Activated CD4-positive, alpha-beta T cell treated with anti-CD3 and anti-CD28 coated beads, Interleukin-2, amount 10 ng/mL, durations not matched to agents 24 days and 14 days (primary cell): Measurements from ENCODE around the gene HS2ST1. TPM values are rescaled to one million over a fixed set of nuclear protein-coding genes. Genes with fewer than 3 reads are reported as not detected.
A peak's percentile ranks its signal among the peaks of the same experiment; 100 is the strongest.
"Not testable (repeated sequence)": the region's sequence is repeated elsewhere in the genome, so short reads cannot be mapped to it uniquely, and the experiment has no call there.

Experiments used
- DNase-seq: peaks from one replicate; pipeline ENCODE4 v3.0.0; 2022
- H3K27ac Mint-ChIP-seq: one replicate; pipeline ENCODE4 v1.8.0; 2022; ENCODE audit warnings: mild to moderate bottlenecking, mixed read lengths
- H3K27me3 Mint-ChIP-seq: one replicate; pipeline ENCODE4 v1.8.0; 2022; ENCODE audit warnings: mixed read lengths
- H3K36me3 Mint-ChIP-seq: one replicate; pipeline ENCODE4 v1.8.0; 2022; ENCODE audit warnings: low read depth, mild to moderate bottlenecking, mixed read lengths
- H3K4me1 Mint-ChIP-seq: one replicate; pipeline ENCODE4 v1.8.0; 2021; ENCODE audit warnings: mixed read lengths
- H3K4me3 Mint-ChIP-seq: one replicate; pipeline ENCODE4 v1.8.0; 2022; ENCODE audit warnings: mild to moderate bottlenecking, moderate library complexity, mixed read lengths
- H3K9me3 Mint-ChIP-seq: one replicate; pipeline ENCODE4 v1.8.0; 2021; ENCODE audit warnings: mixed read lengths
- intact Hi-C: fragments of 100-400 bp; cut with micrococcal nuclease; formaldehyde crosslinking; loops from one replicate; pipeline ENCODE4 v1.15.1; 2023
- total RNA-seq: library from RNA; stranded (reverse); gene quantifications from 2 replicates; pipeline ENCODE4 v1.2.3, GENCODE V29; 2022

The HS2ST1 gene
- total RNA-seq, 1 donor from 2014 or later, result 15.8 TPM

- no peak overlapping the region for H3K27ac Mint-ChIP-seq
- intact Hi-C loops, result no loop called here
- H3K4me1 Mint-ChIP-seq, result peaks cover 7% of the 10 kb centered on the region
- no peaks in the 10 kb centered on the region for H3K27me3 Mint-ChIP-seq
- no peak overlapping the region for H3K4me3 Mint-ChIP-seq
- peaks cover 5% of the 10 kb centered on the region for H3K36me3 Mint-ChIP-seq
- H3K9me3 Mint-ChIP-seq, result peaks cover 3% of the 10 kb centered on the region
- DNase-seq, result no peak
These were observed 139.0 kb downstream of the HS2ST1 start for GRCh38 chr1:87053446-87053845.

GRCh38 chr1:87056974-87057373 is 142.5 kb downstream of the HS2ST1 start:
- DNase-seq, result no peak
- H3K27me3 Mint-ChIP-seq, result no peaks in the 10 kb centered on the region
- intact Hi-C loops, result no loop called here
- peaks cover 2% of the 10 kb centered on the region for H3K36me3 Mint-ChIP-seq
- no peak overlapping the region for H3K27ac Mint-ChIP-seq
- peaks cover 8% of the 10 kb centered on the region for H3K4me1 Mint-ChIP-seq
- no peak overlapping the region for H3K4me3 Mint-ChIP-seq
- H3K9me3 Mint-ChIP-seq, result peaks cover 3% of the 10 kb centered on the region

GRCh38 chr1:87058343-87058649 is 143.9 kb downstream of the HS2ST1 start:
- H3K4me3 Mint-ChIP-seq, result no peak overlapping the region
- no peak for DNase-seq
- peaks cover 2% of the 10 kb centered on the region for H3K36me3 Mint-ChIP-seq
- intact Hi-C loops, result no loop called here
- peaks cover 10% of the 10 kb centered on the region for H3K4me1 Mint-ChIP-seq
- peaks cover 3% of the 10 kb centered on the region for H3K9me3 Mint-ChIP-seq
- no peaks in the 10 kb centered on the region for H3K27me3 Mint-ChIP-seq
- H3K27ac Mint-ChIP-seq, result no peak overlapping the region

GRCh38 chr1:87061742-87062156 is 147.3 kb downstream of the HS2ST1 start:
- no peaks in the 10 kb centered on the region for H3K36me3 Mint-ChIP-seq
- no peak for DNase-seq
- no peak overlapping the region for H3K27ac Mint-ChIP-seq
- H3K27me3 Mint-ChIP-seq, result no peaks in the 10 kb centered on the region
- H3K4me3 Mint-ChIP-seq, result no peak overlapping the region
- intact Hi-C loops, result loop anchor here (2.0 kb wide), 1 partner anchor 15 kb away; no protein-coding TSS in a partner anchor
- H3K4me1 Mint-ChIP-seq, result peaks cover 10% of the 10 kb centered on the region
- H3K9me3 Mint-ChIP-seq, result no peaks in the 10 kb centered on the region

GRCh38 chr1:87062687-87063086 is 148.3 kb downstream of the HS2ST1 start:
- H3K27me3 Mint-ChIP-seq, result no peaks in the 10 kb centered on the region

GRCh38 chr1:87064309-87064708 is 149.9 kb downstream of the HS2ST1 start:
- peaks cover 2% of the 10 kb centered on the region for H3K36me3 Mint-ChIP-seq
- no peak for DNase-seq
- H3K27ac Mint-ChIP-seq, result no peak overlapping the region
- H3K4me1 Mint-ChIP-seq, result peaks cover 5% of the 10 kb centered on the region
- intact Hi-C loops, result no loop called here
- peaks cover 7% of the 10 kb centered on the region for H3K9me3 Mint-ChIP-seq
- no peak overlapping the region for H3K4me3 Mint-ChIP-seq
- H3K27me3 Mint-ChIP-seq, result no peaks in the 10 kb centered on the region

More at GRCh38 chr1:87062687-87063086, 148.3 kb downstream of the HS2ST1 start:
- no peak overlapping the region for H3K27ac Mint-ChIP-seq
- DNase-seq, result no peak
- H3K4me3 Mint-ChIP-seq, result no peak overlapping the region
- H3K9me3 Mint-ChIP-seq, result peaks cover 7% of the 10 kb centered on the region
- intact Hi-C loops, result no loop called here
- H3K36me3 Mint-ChIP-seq, result no peaks in the 10 kb centered on the region
- H3K4me1 Mint-ChIP-seq, result peaks cover 10% of the 10 kb centered on the region

GRCh38 chr1:87064986-87065385 is 150.6 kb downstream of the HS2ST1 start:
- peaks cover 5% of the 10 kb centered on the region for H3K4me1 Mint-ChIP-seq
- intact Hi-C loops, result no loop called here
- H3K27ac Mint-ChIP-seq, result no peak overlapping the region
- H3K4me3 Mint-ChIP-seq, result no peak overlapping the region
- peaks cover 7% of the 10 kb centered on the region for H3K9me3 Mint-ChIP-seq
- H3K36me3 Mint-ChIP-seq, result peaks cover 2% of the 10 kb centered on the region
- H3K27me3 Mint-ChIP-seq, result no peaks in the 10 kb centered on the region
- no peak for DNase-seq

- not testable (repeated sequence) for H3K27me3 Mint-ChIP-seq, DNase-seq
These were observed 152.3 kb downstream of the HS2ST1 start for GRCh38 chr1:87066708-87067107.

GRCh38 chr1:87072411-87072810 is 158.0 kb downstream of the HS2ST1 start:
- no peaks in the 10 kb centered on the region for H3K27me3 Mint-ChIP-seq
- peaks cover 4% of the 10 kb centered on the region for H3K36me3 Mint-ChIP-seq
- H3K9me3 Mint-ChIP-seq, result peaks cover 2% of the 10 kb centered on the region
- no peak overlapping the region for H3K4me3 Mint-ChIP-seq
- no peak for DNase-seq
- no peak overlapping the region for H3K27ac Mint-ChIP-seq
- intact Hi-C loops, result no loop called here
- no peaks in the 10 kb centered on the region for H3K4me1 Mint-ChIP-seq

More at GRCh38 chr1:87066708-87067107, 152.3 kb downstream of the HS2ST1 start:
- H3K4me1 Mint-ChIP-seq, H3K4me3 Mint-ChIP-seq, H3K27ac Mint-ChIP-seq, H3K36me3 Mint-ChIP-seq, H3K9me3 Mint-ChIP-seq, intact Hi-C loops: not testable (repeated sequence)

- Mint-ChIP-seq H3K36me3 (peaks cover 4% of the 10 kb centered on the region), H3K27me3 (no peaks in the 10 kb centered on the region), H3K4me3 (no peak overlapping the region), H3K9me3 (no peaks in the 10 kb centered on the region), H3K4me1 (peaks cover 3% of the 10 kb centered on the region), H3K27ac (no peak overlapping the region)
- DNase-seq, result no peak
- intact Hi-C loops, result no loop called here
These were observed 158.5 kb downstream of the HS2ST1 start for GRCh38 chr1:87072904-87073303.

- no peaks in the 10 kb centered on the region for H3K27me3 Mint-ChIP-seq
- H3K4me3 Mint-ChIP-seq, result no peak overlapping the region
- H3K4me1 Mint-ChIP-seq, result peaks cover 7% of the 10 kb centered on the region
- H3K36me3 Mint-ChIP-seq, result peaks cover 3% of the 10 kb centered on the region
- H3K27ac Mint-ChIP-seq, result no peak overlapping the region
- H3K9me3 Mint-ChIP-seq, result no peaks in the 10 kb centered on the region
- intact Hi-C loops, result no loop called here
- DNase-seq, result no peak
These were observed 159.8 kb downstream of the HS2ST1 start for GRCh38 chr1:87074001-87074795.

GRCh38 chr1:87077959-87078639 is 163.7 kb downstream of the HS2ST1 start:
- no peak overlapping the region for H3K4me3 Mint-ChIP-seq
- no peak for DNase-seq
- H3K36me3 Mint-ChIP-seq, result peaks cover 3% of the 10 kb centered on the region
- H3K27ac Mint-ChIP-seq, result peak overlapping the region; percentile 73
- H3K4me1 Mint-ChIP-seq, result peaks cover 9% of the 10 kb centered on the region
- no peaks in the 10 kb centered on the region for H3K27me3 Mint-ChIP-seq
- intact Hi-C loops, result loop anchor here (2.0 kb wide), 2 partner anchors 33 to 163 kb away; partner anchors contain the start of genes HS2ST1 and SELENOF
- H3K9me3 Mint-ChIP-seq, result no peaks in the 10 kb centered on the region

- Mint-ChIP-seq H3K4me1 (peaks cover 4% of the 10 kb centered on the region), H3K27me3 (no peaks in the 10 kb centered on the region), H3K4me3 (no peak overlapping the region), H3K27ac (no peak overlapping the region), H3K9me3 (no peaks in the 10 kb centered on the region), H3K36me3 (no peaks in the 10 kb centered on the region)
- DNase-seq, result no peak
- intact Hi-C loops, result loop anchor here (1.0 to 10.0 kb wide), 4 partner anchors 120 to 702 kb away; partner anchors contain the start of gene SH3GLB1
These were observed 169.9 kb downstream of the HS2ST1 start for GRCh38 chr1:87084244-87084836.

GRCh38 chr1:87086120-87086519 is 171.7 kb downstream of the HS2ST1 start:
- Mint-ChIP-seq H3K9me3 (no peaks in the 10 kb centered on the region), H3K27ac (no peak overlapping the region), H3K4me1 (peaks cover 8% of the 10 kb centered on the region), H3K36me3 (no peaks in the 10 kb centered on the region), H3K27me3 (no peaks in the 10 kb centered on the region), H3K4me3 (no peak overlapping the region)
- intact Hi-C loops, result loop anchor here (10.0 kb wide), 2 partner anchors 121 to 381 kb away; partner anchors contain the start of gene SH3GLB1
- DNase-seq, result no peak
